Limb (tissue), 2 donors: ENCODE results near the gene SYCE1L.
"Not testable (repeated sequence)": the region's sequence is repeated elsewhere in the genome, so short reads cannot be mapped to it uniquely, and the experiment has no call there.

ENCODE experiments used
- DNase-seq, 2 donors: peaks; one replicate each; pipeline ENCODE4 v3.0.0-alpha.2; 2016; ENCODE audit errors: extremely low spot score in 2 of 2

SYCE1L gene, protein sequence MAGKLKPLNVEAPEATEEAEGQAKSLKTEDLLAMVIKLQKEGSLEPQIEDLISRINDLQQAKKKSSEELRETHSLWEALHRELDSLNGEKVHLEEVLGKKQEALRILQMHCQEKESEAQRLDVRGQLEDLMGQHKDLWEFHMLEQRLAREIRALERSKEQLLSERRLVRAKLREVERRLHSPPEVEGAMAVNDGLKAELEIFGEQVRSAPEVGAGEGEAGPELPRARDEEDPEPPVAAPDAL

GRCh38 chr16:77199211-77199610 is at the start of gene SYCE1L:
SYCE1L (plus strand) TSS chr16:77199408; CDS start chr16:77199452, 44 bp downstream.
- no peak for DNase-seq

DNA sequence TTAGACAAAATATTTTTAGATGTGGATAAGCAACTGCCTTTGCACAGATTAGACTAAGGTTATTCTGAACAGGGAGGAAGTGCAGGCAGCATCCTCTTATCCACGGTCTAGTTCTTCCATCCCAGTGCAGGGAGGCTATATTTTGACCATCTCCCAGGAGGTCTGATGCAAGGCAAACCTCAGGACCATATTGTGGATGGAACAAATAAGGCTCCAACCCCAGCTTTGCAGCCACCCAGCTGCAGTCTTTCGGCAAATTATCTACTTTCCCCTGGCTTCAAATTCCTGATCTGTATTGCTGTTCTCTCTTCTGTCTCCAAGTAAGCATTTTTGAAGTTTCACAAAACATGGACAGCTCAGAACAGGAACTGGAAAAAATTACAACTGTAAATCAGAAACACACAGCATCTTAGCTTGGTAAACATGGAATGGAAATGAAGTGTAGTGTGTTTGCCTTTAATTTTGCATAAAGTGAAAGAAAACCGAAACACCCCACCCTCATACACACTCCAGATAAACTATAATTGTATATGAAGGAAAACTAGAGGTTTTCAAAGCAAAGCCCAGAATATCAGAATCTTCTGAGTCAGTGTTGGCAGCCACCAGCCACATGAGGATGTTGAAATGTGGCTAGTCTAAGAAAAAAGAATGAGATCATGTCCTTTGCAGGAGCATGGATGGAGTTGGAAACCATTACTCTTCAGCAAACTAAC is 41.7 kb upstream of the SYCE1L start:
- no peak for DNase-seq

- DNase-seq = no peak
These were observed 40.9 kb upstream of the SYCE1L start for GRCh38 chr16:77158293-77158692.

DNA sequence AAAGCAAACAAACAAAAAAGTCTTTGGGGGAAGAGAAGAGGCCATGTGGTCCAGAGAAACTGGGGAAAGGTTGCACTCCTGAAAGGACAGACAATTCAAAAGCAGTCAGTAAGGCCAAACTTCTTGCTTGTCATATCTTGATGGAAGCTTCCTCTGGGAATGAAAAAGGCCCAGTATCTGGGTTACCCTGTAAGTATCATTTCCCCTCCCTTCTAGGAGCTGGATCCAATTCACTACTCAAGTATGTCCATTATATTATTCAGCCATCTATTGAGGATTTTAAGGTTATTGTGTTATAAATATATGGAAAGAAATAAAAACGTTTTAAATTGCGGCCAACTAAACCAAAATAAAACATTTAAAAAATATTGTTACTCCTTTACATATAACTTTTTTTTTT is 34.2 kb upstream of the SYCE1L start:
- no peak for DNase-seq

- DNase-seq = peak in 1 of 2 donors; percentile 34
These were observed 33.5 kb upstream of the SYCE1L start for GRCh38 chr16:77165536-77166236.

DNA sequence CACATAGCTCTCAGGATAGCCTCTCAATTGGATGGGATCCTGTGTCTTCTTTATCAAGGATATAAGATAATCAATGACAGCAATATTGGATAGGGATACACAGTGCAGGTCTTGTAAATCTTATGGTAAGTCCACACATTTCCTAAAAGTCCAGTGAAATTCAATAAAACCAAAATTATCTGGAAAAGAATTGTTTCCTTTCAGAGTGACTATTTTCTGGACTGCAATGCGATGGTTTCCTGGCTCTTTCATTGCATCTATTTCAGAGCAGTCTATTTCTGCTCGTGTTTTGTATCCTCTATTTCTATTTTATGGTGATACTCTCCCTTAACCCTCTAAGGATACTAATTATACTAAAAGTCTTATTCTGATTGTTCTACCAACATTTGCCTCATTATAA is 32.5 kb upstream of the SYCE1L start:
- no peak for DNase-seq

GRCh38 chr16:77168901-77169300 is 30.3 kb upstream of the SYCE1L start:
- DNase-seq = peak in 1 of 2 donors; percentile 36

GRCh38 chr16:77169650-77170236 is 29.5 kb upstream of the SYCE1L start:
- peak in 1 of 2 donors; percentile 56 for DNase-seq

DNA sequence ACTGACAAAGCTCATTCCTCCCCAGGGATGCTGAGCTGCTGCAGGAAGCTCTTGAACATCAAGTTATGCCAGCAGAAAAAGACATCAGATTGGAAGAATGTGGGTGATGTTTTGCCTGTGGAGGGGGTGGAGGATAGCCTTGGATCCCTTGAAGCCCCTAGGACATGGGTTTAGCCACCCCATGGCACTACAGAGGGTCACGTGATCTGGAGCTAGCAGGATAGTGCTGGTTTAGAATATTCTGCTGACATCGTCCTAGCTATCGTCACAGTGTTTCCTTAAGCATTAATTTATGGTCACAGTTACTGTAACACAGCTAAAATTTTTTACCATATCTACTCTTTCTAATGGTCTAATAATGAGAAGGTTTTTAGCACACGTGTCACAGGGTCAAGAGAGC is 28.4 kb upstream of the SYCE1L start:
- DNase-seq = no peak

DNA sequence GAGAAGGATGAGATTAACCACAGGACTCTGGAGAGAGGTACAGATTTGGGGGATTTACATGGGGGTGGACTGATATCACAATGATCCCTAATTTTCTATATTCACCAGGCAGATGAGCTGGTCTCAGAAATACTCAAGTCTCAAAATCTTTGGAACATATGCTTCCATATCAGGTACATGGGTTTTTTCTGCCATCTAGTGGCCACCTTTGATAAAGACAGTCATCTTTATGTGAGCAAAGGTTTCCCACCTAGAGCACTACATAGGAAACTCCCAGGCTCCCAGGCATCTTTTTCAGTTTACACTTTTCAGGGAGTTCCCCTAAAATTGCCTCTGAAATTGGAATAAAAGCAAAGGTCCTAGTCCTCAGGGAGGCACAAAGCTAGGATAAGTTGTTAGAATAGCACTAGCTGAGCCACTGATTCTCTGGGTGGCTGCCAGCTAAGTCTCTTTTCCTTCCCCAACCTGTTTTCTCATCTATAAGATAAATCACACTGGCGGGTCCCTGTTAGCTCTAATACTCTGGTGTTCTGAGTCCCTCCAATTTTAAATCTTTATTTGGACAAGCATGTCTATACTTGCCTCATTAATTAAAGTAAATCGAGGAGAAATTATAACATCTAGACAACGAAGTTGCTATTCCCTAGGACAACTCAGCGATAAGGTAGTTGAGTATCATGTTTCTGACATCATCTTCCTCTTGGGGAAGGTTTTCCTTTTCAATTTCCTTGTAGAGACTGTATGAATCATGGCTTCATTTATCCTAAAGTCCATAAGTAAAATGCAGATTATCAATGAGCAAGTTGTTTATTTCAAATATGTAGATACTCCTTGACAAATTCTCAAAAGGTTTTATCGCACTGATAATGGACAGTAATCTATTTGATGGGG is 27.2 kb upstream of the SYCE1L start:
- peak in 1 of 2 donors; percentile 71 for DNase-seq

DNA sequence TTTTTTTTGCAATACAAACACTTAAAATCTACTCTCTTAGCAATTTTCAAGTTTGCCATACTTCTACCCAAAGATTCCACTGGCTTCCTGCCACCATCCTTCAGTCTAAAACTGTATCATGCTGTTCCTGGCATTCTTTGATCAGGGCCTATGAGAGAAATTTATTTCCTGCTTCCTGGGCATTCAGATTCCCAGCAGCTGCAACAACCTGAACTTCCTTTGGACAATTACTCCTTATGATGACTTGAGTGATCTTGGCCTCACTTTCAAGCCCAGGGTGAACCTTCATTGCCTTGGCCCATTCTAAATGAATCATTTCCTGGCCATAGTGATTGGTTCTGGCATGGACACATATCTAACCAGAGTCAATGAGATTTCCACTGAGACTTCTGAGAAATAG is 26.3 kb upstream of the SYCE1L start:
- no peak for DNase-seq

GRCh38 chr16:77183137-77183536 is 16.1 kb upstream of the SYCE1L start:
- DNase-seq = no peak

DNA sequence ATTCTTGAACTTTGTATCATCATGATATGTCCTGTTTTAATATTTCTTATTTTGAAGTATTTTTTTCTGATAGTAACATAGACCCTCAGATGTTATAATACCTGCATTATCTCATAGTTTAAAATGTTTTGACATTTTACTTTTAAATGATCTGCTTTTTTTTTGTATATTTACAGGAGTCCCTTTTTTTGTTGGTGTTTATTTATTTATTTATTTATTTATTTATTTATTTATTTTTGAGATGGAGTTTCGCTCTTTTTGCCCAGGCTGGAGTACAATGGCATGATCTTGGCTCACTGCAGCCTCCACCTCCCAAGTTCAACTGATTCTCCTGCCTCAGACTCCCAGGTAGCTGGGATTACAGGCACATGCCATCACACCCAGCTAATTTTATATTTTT is 12.9 kb upstream of the SYCE1L start:
- not testable (repeated sequence) for DNase-seq

DNA sequence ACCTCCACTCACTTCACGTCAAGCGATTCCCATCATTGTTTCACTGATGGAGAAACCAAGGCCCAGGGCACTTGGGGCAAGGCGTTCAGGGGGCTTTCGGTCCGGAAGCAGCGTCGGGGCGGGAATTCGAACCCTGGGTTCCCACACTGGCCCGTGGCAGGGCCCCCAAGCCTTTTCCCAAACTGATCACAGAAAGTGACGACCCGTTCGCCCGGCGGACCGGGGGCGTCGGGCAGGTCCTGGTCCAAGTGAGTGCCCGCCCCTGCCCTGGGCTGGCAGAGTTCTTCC is 9.1 kb upstream of the SYCE1L start:
- DNase-seq = no peak

DNA sequence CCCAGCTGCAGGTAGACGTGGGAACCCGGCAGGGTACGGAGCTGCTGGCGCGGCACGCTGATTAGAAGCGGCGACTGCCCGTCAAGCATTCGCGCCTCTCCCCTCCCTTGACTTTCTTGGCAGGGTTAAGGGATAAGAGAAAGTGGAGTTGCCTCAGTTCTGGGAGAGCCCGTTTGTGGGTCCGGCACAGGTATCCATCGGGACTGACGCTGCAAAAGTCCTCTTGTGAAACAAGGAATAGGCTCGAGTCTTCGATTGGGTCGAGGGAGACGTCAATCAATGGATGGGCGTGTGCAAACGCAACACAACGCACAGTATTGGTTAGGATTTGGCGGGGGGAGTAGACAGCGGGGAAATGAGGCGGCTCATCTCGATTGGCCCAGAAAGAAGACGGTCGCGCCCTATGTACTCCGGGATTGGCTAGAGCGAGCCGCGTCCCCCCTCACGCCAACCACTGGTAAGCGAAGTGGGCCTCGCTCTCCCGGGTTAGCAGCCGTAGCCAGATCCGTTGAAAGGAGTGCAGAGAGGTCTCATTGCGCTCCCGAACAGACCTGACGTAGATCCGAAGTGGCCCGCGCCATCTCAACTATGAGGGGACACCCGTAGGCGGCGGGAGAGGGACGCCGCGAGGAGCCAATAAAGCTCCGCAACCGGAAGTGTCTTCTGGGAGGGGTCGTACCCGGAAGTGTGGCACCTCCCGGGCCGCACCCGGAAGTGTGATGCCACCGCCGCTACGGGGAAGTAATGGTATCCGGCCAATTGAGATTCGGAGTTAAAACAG is 8.5 kb upstream of the SYCE1L start, which contains the start of gene MON1B:
MON1B (plus strand) TSS at position 713 of the 781 bp plus-strand sequence. CDS start 296 bp downstream, outside the sequence.
- peak; percentile 96 to 99 for DNase-seq

DNA sequence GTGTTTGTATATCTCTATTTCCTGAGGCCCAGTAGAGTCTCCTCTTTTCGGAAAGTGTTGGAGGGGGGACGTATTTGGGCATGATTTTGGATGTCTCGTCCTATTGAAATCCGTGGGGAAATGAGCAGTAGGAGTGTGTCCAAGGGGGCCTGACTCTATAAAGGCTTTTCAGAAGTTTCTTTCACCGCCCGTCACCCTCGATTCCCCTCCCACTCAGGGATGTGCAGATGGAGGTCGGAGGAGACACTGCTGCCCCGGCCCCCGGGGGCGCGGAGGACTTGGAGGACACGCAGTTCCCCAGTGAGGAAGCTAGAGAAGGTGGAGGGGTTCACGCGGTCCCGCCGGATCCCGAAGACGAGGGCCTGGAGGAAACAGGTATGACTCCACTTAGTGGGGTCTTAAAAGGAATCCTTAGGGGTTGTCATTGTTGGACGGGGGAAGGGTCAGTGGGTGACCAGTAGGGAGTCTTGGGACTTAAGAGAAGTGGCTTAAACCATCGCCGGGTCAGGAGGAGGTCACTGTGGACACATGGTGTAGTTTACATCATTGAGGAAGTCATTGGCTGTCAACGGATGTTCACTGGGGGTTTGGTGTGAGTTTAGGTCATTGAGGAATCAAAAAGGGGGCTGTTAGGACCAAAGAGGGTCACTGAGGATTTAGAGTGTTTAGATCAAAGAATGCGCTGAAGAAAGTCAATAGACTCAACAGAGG is 7.8 kb upstream of the SYCE1L start:
- peak in 1 of 2 donors; percentile 62 for DNase-seq

GRCh38 chr16:77193377-77193776 is 5.8 kb upstream of the SYCE1L start:
- no peak for DNase-seq

DNA sequence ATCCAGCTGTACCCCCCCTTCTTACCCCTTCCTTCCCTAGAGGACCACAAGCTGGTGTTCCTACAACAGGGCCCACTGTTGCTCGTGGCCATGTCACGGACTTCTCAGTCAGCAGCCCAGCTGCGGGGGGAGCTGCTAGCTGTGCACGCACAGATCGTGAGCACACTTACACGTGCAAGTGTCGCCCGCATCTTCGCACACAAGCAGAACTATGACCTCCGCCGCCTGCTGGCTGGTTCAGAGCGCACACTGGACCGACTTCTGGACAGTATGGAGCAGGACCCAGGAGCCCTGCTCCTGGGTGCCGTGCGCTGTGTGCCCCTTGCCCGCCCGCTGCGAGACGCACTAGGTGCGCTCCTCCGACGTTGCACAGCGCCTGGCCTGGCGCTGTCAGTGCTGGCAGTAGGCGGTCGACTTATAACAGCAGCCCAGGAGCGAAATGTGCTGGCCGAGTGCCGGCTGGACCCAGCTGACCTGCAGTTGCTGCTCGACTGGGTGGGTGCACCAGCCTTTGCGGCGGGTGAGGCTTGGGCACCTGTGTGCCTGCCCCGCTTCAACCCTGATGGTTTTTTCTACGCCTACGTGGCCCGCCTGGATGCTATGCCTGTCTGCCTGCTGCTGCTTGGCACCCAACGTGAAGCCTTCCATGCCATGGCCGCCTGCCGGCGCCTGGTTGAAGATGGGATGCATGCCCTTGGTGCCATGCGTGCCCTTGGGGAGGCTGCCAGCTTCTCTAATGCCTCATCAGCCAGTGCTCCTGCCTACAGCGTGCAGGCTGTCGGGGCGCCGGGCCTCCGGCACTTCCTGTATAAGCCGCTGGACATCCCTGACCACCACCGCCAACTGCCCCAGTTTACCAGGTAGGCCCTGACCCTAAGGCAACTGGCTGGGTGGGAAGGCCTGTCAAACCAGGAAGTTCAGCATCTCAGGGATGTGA is 4.6 kb upstream of the SYCE1L start:
- no peak for DNase-seq

DNA sequence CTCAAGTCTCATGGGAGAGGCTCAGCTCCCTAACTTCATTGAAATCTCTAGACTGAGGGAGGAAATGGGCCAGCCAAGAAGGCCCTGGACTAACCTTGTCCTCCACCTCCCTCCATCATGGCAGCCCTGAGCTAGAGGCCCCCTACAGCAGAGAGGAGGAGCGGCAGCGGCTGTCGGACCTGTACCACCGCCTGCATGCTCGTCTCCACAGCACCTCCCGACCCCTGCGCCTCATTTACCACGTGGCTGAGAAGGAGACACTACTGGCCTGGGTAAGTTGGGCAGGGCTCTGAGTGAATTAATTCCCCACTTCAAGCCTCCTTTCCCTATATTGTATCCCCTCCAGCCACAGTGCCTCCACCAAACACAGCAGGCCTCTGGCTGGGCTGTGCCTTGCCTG is 3.8 kb upstream of the SYCE1L start:
- no peak for DNase-seq
